GM08714 (cell line): Measurements from ENCODE around the gene LTBP1.
"Not testable (repeated sequence)": the region's sequence is repeated elsewhere in the genome, so short reads cannot be mapped to it uniquely, and the experiment has no call there.

Experiments
- H3K4me3 ChIP-seq: fragments of 200-500 bp; sonication (Bioruptor generic); 2 replicates; pipeline ENCODE4 v1.5.1; 2014; ENCODE audit warnings: mild to moderate bottlenecking, low read length, inconsistent platforms
- ZNF274 ChIP-seq: IDR thresholded peaks from 2 replicates; pipeline ENCODE4 v1.6.1; 2012; ENCODE audit warnings: mild to moderate bottlenecking, low read depth, low read length

The LTBP1 gene

DNA sequence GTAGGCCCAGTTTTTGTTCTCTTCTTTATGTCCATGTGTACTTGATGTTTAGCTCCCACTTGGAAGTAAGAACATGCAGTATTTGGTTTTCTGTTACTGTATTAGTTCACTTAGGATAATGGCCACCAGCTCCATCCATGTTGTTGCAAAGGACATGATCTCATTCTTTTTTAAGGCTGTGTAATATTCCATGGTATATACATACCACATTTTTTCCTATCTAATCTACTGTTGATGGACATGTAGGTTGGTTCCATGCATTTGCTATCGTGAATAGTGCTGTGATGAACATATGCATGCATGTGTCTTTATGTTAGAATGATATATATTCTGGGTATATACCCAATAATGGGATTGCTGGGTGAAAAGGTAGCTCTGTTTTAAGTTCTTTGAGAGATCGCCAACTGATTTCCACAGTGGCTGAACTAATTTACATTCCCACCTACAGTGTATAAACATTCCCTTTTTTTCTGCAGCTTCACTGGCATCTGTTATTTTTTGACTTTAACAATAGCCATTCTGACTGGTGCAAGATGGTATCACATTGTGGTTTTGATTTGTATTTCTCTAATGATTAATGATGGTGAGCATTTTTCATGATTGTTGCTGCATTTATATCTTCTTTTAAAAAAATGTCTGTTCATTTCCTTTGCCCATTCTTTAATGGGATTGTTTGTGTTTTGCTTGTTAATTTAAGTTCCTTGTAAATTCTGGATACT, 22.9 kb downstream of the LTBP1 start:
- no peak for TF ChIP-seq ZNF274
- H3K4me3 ChIP-seq, result no peak overlapping the region

DNA sequence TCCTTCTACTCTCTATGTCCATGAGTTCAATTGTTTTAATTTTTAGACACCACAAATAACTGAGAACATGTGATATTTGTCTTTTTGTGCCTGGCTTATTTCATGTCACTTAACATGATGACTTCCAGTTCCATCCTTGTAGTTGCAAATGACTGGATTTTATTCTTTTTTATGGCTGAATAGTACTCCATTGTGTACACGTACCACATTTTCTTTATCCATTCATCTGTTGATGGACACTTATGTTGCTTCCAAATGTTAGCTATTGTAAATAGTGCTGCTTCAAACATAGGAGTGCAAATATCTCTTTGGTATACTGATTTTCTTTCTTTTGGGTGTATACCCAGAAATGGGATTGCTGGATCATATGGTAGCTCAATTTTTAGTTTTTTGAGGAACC, 27.0 kb downstream of the LTBP1 start:
- not testable (repeated sequence) for H3K4me3 ChIP-seq

DNA sequence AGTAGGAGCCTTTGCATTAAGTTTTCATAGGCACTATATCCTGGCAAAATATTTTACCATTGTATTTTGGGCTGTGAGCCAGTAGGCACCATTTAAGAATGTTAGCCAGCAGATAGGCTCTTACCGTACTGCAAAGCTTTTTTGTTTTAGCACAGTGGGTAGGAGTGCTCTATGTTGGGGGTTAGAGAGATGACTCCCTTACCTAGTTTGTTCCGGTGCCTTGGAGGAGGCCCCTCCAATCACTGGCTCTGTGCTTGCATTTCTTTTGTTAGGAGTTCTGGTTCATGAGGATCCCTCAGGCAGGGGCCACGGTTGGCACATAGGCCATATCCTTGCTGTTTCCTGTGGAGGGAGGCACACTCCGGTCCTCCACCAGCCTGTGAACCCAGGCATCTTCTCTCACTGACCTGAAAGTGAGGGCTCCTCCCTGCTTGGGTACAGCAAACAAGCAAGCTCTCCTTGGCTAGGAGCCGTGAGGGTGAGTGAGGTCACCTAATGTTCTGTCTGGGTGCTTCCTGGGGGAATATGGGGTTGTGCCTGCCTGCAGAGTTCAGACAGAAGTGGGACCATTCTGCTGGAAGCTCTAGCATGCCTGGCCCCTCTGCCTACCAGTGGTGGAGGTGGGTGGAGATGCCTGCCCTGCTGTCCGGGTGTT, 29.8 kb downstream of the LTBP1 start:
- no peak overlapping the region for H3K4me3 ChIP-seq
- TF ChIP-seq ZNF274, result no peak

DNA sequence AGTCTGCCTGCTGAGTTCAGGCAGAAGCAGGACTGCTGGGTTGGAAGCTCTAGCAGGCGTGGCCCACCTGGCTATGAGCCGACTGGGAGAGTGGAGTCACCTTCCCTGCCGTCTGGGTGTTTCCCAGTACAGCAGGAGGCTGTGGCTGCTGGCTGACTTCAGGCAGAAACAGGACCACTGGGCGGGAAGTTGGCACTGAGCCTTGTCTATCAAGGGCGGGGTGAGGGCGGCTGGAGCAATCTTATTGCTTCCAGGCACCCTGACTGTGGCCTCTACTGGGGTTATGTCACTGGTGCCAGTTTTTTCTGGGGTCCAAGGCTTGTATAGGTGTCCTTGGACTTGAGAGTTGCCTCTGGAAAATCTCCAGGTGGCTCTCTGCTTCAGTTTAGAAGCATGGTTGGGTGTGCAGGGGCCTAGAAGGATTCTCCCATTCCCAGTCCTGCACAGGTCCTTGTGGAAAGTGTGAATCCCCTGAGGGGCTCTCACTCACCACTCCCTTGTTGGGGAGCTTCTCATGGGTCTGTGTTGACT, 30.5 kb downstream of the LTBP1 start:
- no peak overlapping the region for H3K4me3 ChIP-seq
- TF ChIP-seq ZNF274, result no peak

DNA sequence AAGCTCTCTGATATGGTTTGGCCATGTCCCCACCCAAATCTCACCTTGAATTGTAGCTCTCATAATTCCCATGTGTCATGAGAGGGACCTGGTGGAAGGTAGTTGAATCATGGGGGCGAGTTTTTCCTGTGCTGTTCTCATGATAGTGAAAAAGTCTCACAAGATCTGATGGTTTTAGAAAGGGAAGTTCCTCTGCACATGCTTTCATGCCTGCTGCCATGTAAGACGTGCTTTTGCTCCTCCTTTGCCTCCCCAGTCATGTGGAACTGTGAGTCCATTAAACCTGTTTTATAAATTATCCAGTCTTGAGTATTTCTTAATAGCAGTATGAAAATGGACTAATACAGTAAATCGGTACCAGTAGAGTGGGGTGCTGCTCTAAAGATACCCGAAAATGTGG, 34.9 kb downstream of the LTBP1 start:
- no peak for TF ChIP-seq ZNF274
- no peak overlapping the region for H3K4me3 ChIP-seq

DNA sequence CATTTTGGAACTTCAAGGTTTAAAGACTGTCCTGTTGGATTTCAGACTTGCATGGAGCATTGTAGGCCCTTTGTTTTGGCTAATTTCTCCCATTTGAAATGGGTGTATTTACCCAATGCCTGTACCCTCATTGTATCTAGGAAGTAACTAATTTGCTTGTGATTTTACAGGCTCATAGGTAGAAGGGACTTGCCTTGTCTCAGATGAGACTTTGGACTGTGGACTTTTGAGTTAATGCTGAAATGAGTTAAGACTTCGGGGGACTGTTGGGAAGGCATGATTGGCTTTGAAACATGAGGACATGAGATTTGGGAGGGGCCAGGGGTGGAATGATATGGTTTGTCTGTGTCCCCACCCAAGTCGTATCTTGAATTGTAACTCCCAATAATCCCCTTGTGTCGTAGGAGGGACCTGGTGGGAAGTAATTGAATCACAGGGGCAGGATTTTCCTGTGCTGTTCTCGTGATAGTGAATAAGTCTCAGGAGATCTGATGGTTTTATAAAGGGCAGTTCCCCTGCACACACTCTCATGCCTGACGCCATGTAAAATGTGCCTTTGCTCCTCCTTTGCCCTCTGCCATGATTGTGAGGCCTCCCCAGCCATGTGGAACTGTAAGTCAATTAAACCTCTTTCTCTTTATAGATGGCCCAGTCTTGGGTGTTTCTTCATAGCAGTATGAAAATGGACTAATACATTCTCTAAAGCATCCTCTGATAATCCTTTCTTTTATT, 36.6 kb downstream of the LTBP1 start:
- H3K4me3 ChIP-seq, result not testable (repeated sequence)

DNA sequence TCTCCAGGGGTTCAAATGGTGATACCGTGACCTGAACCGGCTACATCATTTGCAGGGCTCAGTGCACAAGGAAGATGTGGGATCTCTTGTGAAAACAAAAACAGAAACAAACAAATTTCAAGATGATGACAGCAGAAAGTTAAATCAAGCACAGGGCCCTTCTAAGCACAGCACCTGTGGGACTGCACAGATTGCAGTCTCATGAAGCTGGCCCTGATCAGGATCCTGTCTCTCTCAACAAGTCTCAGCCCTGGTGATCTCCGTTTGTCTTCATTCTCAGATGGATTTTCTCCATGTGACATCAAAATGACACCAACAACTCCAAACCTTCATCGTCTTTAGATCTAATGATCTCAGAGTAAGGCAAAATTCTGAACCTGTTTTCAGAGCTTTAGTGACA, 39.7 kb downstream of the LTBP1 start:
- H3K4me3 ChIP-seq, result no peak overlapping the region
- TF ChIP-seq ZNF274, result no peak

DNA sequence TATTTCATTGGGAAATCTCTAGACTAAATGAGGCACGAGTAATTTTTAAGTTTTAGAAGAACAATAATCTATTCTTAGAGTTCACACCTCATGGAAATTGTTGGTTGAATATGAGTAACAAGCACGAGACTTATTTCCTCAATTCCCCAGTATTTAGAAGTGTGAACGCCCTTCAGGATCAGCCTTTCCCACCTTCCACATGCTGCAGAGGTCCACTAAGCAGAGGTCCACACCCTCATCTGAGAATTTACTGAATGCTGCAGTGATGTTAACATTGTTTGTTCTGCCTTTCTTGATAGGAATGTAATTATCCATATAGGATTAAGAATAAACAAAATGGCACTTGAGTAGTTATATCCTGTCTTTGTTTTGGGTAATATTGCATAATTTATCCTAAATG, 41.8 kb downstream of the LTBP1 start:
- no peak for TF ChIP-seq ZNF274
- H3K4me3 ChIP-seq, result no peak overlapping the region

DNA sequence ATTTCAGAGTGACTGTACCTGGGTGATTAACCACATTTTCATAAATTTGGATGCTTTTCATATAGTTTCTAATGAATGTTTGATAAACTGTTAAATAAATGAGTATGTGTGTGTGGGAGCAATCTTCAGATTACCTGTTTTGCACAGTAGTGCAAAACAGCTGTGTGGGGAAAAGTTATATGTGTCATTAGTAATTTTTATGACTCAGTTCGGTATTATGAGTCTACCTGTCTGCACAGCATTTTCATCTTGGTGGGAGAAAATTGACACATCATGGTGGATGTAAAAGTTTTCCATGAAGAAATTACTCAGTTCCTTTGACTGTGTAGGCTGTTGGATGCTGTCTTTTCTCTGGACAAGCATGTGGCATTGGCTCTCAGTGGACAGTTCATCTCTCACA, 43.8 kb downstream of the LTBP1 start:
- TF ChIP-seq ZNF274, result no peak
- H3K4me3 ChIP-seq, result no peak overlapping the region

DNA sequence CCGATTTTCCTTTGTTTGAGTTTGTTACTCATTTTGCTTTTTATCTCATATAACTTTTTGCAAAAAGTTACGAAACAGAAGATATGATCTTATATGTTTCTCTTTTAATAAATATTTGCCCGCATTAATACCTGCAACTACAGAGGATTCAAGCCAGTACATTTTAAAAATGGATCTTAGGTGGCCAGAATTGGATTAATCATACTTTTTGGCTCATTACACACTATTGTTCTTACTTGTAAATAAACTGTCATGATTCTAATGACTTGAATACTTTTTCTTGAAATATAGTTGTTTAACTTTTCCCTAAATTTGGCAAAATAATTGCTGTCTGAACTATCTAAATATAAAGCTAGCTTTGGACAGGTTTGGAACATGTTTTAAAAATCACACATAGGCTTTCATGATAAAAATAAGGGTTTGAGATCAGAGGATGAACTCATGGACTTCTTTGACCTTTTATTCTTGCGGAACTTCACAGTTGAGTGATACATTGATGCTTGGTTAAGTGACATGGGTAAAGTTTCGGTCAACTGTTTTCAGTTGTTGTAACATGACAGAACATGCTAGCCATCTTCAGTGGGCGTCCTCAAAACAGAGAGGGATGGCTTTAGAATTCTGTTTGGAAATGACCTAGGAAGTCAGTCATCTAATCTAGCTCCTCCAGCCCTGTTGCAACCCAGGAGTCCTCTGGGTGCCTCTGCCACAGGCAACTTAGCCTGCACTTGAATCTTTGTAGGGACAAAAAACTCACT, 44.5 kb downstream of the LTBP1 start:
- no peak overlapping the region for H3K4me3 ChIP-seq
- no peak for TF ChIP-seq ZNF274

DNA sequence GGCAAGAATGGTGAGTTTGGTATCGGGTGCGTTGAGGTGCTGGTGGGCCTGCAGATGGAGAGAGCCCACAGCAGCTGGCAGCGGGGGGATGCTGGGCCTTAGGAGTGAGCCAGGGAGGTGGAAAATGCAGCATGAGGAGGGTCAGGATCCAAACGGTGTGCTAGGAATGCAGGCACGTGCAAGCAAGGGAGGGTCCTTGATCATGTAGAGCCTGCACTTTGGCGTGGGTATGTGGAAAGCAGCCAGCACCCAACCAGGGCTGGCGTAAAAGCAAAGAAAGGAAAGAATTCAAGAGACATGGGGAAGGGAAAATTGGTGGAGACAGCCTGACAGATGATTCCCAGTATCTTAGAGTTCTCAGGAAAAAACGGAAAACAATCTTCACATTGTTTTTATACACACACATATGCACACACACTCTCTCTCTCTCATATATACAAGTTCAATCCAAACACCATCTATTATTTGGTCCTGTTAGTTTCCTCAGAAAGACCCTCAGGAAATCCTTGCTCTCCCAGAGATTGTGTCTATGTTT, 46.3 kb downstream of the LTBP1 start:
- TF ChIP-seq ZNF274, result no peak
- H3K4me3 ChIP-seq, result no peak overlapping the region

DNA sequence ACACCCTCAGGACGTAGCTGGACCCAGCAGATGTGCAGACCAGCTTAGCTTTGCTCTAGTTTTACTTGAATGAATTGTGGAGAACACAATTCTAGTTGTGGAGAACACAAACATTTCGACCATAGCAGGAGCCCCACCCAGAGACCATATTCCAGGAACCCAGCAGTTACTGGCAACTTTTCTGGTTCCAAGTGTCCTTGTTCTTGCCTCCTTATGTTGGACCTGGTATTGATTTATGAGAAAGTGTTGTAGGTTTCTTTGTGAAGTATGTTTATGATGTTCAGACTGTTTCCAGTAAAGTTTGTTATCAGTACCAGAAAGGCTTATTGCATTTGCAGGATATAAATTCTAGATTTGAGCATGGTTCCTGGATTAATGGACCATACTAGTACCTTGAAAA, 51.0 kb downstream of the LTBP1 start:
- TF ChIP-seq ZNF274, result no peak
- no peak overlapping the region for H3K4me3 ChIP-seq

DNA sequence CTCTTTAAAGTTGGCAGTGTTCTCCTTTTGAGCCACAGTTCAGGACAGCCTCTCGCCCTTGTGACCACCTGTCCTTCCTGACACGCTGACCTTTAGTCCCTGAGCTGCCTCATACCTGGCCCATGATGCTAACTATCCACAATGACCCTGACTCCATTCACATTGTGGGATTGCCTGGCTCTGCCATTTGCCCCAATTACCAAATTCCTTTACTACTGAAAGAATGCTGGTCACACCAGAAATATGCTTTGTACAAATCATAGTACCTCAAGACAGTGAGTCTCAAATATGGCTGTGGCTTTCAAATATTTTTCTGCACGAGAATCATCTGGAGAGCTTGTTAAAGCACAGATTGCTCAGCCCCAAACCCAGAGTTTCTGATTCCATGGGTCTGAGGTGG, 54.2 kb downstream of the LTBP1 start:
- TF ChIP-seq ZNF274, result no peak
- H3K4me3 ChIP-seq, result no peak overlapping the region

DNA sequence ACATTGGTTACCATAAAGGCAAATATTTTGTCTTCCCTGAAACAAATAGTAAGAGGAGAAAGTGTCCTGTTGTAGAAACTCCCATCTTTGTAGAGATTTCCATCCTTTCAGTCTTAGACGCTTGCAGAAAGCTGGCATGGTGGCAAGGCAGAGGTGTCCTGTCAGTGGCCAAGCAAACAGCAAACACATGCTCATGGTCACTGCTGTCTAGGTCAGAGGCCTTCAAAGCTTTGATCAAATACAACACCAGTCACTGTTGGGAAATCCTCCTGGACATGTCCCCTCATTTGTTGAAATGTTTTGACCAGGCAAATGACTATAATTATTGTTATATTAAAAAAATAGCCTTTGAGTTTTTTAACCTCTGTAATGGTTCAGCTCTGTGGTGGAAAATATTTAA, 55.1 kb downstream of the LTBP1 start:
- no peak for TF ChIP-seq ZNF274
- H3K4me3 ChIP-seq, result no peak overlapping the region
